ENCODE results near the gene OTUB2. TPM values are rescaled to one million over a fixed set of nuclear protein-coding genes. Genes with fewer than 3 reads are reported as not detected.

OTUB2 gene
- total RNA-seq, 1 experiment from 2014 or later: 0.74 TPM

- DNase-seq (ENCODE audit: extremely low read depth, low read depth): no peak
These were observed 12.9 kb downstream of the OTUB2 start for GRCh38 chr14:94038921-94039629.

- DNase-seq (ENCODE audit: extremely low read depth, low read depth): no peak
These were observed 14.1 kb downstream of the OTUB2 start for GRCh38 chr14:94040247-94040646.

GRCh38 chr14:94040796-94041195, 14.7 kb downstream of the OTUB2 start:
- no peak for DNase-seq (ENCODE audit: extremely low read depth, low read depth)

GRCh38 chr14:94041551-94042346, 15.6 kb downstream of the OTUB2 start:
- no peak for DNase-seq (ENCODE audit: extremely low read depth, low read depth)

- no peak for DNase-seq (ENCODE audit: extremely low read depth, low read depth)
These were observed 16.4 kb downstream of the OTUB2 start for GRCh38 chr14:94042433-94043091.

GRCh38 chr14:94043111-94043755, 17.1 kb downstream of the OTUB2 start:
- DNase-seq (ENCODE audit: extremely low read depth, low read depth): no peak

GRCh38 chr14:94043756-94044475, 17.8 kb downstream of the OTUB2 start:
- DNase-seq (ENCODE audit: extremely low read depth, low read depth): no peak

- DNase-seq (ENCODE audit: extremely low read depth, low read depth): no peak
These were observed 18.4 kb downstream of the OTUB2 start for GRCh38 chr14:94044476-94045091.

- DNase-seq (ENCODE audit: extremely low read depth, low read depth): no peak
These were observed 19.0 kb downstream of the OTUB2 start for GRCh38 chr14:94045101-94045500.

- no peak for DNase-seq (ENCODE audit: extremely low read depth, low read depth)
These were observed 19.6 kb downstream of the OTUB2 start for GRCh38 chr14:94045563-94046345.

- DNase-seq (ENCODE audit: extremely low read depth, low read depth): no peak
These were observed 20.6 kb downstream of the OTUB2 start for GRCh38 chr14:94046696-94047250.

- no peak for DNase-seq (ENCODE audit: extremely low read depth, low read depth)
These were observed 21.4 kb downstream of the OTUB2 start for GRCh38 chr14:94047581-94047980.

GRCh38 chr14:94048691-94049624, 22.8 kb downstream of the OTUB2 start:
- DNase-seq (ENCODE audit: extremely low read depth, low read depth): no peak

GRCh38 chr14:94049625-94050023, 23.5 kb downstream of the OTUB2 start:
- DNase-seq (ENCODE audit: extremely low read depth, low read depth): no peak

GRCh38 chr14:94050231-94050880, 24.2 kb downstream of the OTUB2 start:
- no peak for DNase-seq (ENCODE audit: extremely low read depth, low read depth)

GRCh38 chr14:94051115-94051514, 25.0 kb downstream of the OTUB2 start:
- peak; percentile 8 for DNase-seq (ENCODE audit: extremely low read depth, low read depth)

- DNase-seq (ENCODE audit: extremely low read depth, low read depth): no peak
These were observed 25.6 kb downstream of the OTUB2 start for GRCh38 chr14:94051779-94052178.

All from NCI-H460 (cell line).